HG03460 (cell line): ENCODE data around the gene LAYN.
A peak's percentile ranks its signal among the peaks of the same experiment; 100 is the strongest.

Experiments
- ATAC-seq: cut with Tn5 transposase; IDR thresholded peaks from one replicate; pipeline ENCODE4 v1.9.1; 2021; ENCODE audit not compliant: unreplicated experiment

The LAYN gene

GRCh38 chr11:111531136-111531535 lies 9.4 kb upstream of the LAYN start:
- no peak for ATAC-seq

DNA sequence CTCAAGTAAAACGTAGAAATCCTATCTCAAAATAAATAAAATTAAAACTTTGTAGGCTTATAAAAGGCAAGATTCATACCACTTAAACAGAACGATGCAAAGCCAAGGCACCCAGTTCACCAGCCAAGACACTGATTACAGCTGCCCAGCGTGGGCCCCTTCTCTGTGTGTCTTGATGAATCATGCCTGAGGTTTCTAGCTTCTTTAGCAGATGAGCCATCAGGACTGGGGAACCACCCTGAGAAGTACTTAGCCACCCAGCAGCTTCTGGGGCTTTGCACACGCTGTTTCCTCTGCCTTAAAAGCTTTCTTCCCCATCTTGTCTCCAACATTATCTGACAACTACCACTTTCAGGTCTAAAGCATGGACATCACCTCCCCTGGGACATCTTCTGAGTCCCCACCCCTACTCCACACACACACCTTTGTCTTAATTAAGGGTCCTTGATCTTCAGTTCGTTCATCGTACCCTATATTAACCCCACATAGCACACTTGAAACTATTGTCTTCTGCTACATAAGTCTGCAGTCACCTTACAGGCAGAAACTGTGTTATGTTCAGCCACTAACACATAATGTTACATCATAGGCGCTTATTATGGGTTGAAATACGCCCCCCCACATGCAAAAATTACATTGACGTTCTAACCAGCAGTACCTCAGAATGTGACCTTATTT lies 8.7 kb upstream of the LAYN start:
- ATAC-seq = peak; percentile 70

GRCh38 chr11:111532365-111532709 lies 8.2 kb upstream of the LAYN start:
- ATAC-seq = no peak

DNA sequence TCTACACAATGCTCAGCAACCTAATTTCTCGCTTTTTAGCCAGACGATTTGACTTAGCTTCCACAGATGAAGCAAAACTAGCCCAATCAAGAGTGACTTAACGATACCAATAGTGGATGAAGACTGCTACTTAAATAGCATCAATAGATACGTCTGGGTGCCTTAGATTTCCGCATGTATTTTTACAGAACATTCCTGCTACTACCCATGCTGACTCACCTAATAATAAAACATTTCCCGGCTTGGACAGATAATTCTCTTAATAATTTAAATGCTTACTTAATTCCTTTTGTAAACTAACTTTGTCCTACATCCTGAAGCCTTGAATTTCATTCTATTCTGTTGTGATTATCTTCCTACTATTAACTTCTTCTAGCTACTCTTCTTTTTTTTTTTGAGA lies 5.2 kb upstream of the LAYN start:
- no peak for ATAC-seq

GRCh38 chr11:111537336-111537860 lies 3.1 kb upstream of the LAYN start:
- ATAC-seq = no peak

DNA sequence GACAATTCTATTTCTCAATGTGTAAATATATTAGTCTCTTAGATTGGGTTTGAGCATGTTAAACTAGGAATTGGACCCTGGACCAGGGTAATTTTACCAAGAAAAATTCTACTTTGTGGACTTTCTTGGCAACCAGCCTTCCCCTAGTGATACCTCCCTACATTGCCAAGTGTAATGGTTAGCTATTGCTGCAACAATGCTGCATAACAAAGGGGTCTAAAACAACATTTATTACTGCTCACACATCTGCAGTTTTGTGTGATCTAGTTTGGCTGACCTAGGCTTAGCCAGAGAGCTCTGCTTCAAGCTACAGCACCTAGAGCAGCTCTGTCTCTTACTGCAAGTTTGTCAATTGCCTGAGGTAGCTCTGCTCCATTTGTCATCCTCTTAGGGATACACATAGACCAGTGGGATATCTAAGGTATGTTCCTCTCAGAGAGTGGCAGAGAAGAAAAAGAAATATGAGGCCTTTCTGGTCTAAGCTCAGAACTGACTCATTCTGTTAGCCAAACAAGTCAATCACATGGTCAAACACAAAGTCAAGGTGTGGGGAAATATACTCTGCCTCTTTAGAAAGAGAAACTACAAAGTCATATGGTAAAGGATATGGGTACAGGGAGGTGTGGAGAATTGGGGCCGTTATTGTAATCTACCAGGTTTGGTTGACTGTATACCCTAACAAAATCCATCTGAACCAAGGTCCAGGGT lies 2.0 kb upstream of the LAYN start:
- ATAC-seq = no peak

- ATAC-seq = no peak
Observed at GRCh38 chr11:111539426-111540113, 950 bp upstream of the LAYN start.

DNA sequence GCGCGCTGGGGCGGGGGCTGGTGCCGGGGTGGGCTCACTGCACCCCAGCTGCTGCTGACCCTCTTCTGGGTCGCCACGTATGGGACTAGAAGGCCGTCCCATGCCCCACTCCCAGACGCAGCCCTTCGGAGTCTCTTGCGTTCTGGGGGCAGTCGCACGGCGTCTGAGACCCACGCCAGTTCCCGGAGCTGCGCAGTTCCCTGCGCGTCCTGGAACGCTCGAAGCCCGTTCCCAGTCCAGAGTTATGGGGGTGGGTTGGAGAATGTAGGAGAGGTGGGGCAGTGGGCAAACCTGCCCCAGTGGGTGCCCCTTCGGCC lies 375 bp downstream of the LAYN start:
- no peak for ATAC-seq

- ATAC-seq = no peak
Observed at GRCh38 chr11:111541254-111542061, 938 bp downstream of the LAYN start.

DNA sequence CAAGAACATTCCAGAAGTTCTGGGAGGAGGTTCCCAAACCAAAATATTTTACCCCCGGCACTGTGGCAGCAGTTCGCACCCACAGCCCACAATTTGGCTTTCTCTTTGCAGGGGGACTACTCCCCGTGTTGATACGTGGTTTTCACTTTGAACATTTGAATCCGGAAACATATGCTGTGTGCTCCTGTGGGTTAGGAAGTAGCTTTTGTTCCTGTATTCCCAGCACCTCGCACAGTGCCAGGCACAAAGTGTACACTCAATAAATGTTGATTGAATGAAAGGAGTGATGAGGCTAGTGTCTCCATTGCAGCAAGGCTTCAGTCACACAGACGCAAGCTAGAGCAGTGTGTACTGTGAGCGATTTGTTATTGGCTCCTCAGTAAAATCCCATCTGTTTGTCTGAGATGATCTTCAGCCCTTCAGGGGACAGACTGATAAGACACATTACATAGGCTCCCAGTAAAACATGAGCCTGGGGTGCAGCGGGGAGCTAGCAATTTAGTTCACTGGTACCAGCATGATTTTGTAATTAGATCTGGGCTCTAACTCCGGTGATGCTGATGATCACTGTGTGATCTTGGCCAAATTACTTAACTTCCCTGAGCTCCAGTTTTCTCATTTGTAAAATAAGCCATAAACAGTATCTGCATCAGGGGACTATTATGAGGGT lies 2.2 kb downstream of the LAYN start:
- ATAC-seq = no peak

- ATAC-seq = no peak
Observed at GRCh38 chr11:111548525-111548924, 8.0 kb downstream of the LAYN start.

DNA sequence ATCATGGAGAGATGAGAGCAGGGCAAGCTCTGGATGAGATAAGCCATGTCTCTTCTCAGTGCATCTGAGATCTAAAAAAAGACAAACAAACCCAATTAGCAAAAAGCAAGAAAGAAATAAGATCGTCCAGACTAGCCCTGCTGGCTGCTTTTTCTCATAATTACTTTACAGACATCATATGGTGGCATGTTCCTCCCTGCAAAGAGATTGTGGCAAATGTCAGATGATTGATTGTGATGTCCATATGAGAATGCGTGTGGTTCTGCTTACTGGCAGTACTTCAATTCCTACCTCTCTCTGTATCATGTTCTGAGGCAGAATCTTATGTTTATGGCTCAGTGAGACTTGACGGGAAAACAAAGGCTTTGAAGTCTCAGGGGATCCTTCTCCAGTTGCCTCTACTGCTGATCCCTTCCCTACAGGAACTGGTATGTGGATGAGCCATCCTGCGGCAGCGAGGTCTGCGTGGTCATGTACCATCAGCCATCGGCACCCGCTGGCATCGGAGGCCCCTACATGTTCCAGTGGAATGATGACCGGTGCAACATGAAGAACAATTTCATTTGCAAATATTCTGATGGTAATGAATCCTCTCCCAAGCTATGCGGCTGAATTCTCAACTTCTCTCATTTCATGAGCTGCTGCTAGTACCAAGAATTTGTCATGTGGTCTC lies 8.8 kb downstream of the LAYN start:
- ATAC-seq = no peak

DNA sequence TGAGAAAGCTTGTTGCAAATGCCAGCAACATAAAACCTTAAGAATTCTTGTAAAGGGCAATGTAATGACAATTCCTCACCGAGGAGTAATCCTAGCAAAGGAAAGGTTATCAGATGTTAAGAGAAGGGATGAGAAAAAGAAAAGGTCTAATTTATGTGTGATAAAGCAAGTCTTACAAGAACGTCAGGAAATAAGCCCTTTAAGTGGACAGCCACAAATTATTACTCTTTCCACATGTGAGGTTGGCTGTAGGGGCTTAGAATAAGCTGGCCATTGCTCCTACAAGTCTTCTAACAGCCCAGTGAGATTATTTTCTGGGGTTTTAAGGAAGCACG lies 9.3 kb downstream of the LAYN start:
- ATAC-seq = no peak

DNA sequence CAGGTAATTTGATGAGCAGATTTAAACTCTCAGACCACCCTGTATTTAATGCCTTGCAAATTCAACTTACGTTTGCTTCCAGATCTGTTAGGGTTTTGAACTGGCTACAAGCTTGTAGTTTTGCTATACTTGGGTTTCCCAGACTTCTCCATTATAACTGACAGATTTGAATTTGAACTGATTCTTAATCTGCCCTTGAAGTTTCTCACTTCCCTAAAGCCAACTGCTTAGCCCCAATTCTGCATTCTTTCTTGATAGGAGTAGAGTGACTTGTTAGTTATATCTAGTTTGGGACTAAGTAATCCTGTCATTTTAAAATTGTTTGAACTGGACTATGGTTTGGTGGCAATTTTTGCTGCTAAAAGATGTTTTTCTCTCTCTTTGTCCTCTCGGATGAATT lies 9.7 kb downstream of the LAYN start:
- ATAC-seq = no peak

GRCh38 chr11:111554532-111554931 lies 14.0 kb downstream of the LAYN start:
- ATAC-seq = no peak

GRCh38 chr11:111555255-111555654 lies 14.7 kb downstream of the LAYN start:
- ATAC-seq = no peak

DNA sequence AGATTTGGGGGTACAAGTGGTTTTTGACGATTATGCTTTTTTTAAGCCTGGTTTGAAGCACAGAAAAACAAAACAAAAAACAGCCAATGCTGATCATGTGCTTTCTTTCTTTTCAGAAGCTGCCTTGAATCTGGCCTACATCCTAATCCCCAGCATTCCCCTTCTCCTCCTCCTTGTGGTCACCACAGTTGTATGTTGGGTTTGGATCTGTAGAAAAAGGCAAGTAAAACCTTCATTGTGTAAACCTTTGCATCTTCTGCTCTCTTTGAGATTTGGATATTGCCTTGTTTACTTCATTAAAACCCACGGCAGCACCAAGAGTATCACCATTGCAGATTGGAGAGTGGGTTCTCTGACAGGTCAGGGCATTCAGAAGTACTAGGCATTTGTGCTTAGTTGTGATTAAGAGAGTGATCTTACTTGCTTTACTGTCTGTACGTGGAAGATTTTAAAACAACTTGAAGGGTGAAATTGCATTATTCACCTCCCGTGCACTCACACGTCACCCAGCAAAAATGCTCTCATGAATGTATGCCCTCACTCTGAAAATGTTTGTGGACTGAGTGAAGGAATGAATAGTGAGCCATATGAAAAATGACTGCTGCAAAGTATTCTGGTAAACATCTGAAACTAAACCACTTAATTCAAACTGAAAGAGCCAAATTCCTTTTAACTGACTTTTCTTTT lies 17.0 kb downstream of the LAYN start:
- ATAC-seq = no peak

DNA sequence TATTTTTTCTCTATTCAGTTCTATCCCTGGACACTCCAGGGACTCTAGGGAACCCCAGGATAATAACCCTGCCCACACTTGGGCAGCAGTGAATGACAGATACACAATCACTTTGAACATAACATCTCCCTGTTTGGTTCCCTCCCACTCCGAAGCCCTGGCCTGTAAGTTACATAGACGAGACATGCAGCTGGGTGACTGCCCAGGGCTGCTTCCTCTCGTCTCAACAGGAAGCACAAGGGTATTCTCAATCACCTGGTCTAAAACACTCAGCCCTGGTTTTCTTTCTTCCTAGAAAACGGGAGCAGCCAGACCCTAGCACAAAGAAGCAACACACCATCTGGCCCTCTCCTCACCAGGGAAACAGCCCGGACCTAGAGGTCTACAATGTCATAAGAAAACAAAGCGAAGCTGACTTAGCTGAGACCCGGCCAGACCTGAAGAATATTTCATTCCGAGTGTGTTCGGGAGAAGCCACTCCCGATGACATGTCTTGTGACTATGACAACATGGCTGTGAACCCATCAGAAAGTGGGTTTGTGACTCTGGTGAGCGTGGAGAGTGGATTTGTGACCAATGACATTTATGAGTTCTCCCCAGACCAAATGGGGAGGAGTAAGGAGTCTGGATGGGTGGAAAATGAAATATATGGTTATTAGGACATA lies 19.4 kb downstream of the LAYN start:
- no peak for ATAC-seq

GRCh38 chr11:111560800-111561199 lies 20.3 kb downstream of the LAYN start:
- no peak for ATAC-seq
